LNCAP (cell line): ENCODE results near the gene OR51A7.

Source experiments
- TF ChIP-seq, protein P1 (sequence below): fragments of 450-650 bp; IDR thresholded peaks from 2 replicates; pipeline ENCODE4 v1.5.1; 2017; ENCODE audit warnings: mild to moderate bottlenecking

OR51A7 gene

GRCh38 chr11:4884361-4884760, 19.2 kb upstream of the OR51A7 start:
- TF ChIP-seq, protein P1, sequence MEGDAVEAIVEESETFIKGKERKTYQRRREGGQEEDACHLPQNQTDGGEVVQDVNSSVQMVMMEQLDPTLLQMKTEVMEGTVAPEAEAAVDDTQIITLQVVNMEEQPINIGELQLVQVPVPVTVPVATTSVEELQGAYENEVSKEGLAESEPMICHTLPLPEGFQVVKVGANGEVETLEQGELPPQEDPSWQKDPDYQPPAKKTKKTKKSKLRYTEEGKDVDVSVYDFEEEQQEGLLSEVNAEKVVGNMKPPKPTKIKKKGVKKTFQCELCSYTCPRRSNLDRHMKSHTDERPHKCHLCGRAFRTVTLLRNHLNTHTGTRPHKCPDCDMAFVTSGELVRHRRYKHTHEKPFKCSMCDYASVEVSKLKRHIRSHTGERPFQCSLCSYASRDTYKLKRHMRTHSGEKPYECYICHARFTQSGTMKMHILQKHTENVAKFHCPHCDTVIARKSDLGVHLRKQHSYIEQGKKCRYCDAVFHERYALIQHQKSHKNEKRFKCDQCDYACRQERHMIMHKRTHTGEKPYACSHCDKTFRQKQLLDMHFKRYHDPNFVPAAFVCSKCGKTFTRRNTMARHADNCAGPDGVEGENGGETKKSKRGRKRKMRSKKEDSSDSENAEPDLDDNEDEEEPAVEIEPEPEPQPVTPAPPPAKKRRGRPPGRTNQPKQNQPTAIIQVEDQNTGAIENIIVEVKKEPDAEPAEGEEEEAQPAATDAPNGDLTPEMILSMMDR, result no peak

- TF ChIP-seq, protein P1, result no peak
Observed at GRCh38 chr11:4886186-4886585, 17.4 kb upstream of the OR51A7 start.

GRCh38 chr11:4887591-4887990, 16.0 kb upstream of the OR51A7 start:
- TF ChIP-seq, protein P1, result no peak

GRCh38 chr11:4890279-4890678, 13.3 kb upstream of the OR51A7 start:
- TF ChIP-seq, protein P1, result no peak

- TF ChIP-seq, protein P1, result no peak
Observed at GRCh38 chr11:4891996-4892640, 11.5 kb upstream of the OR51A7 start.

DNA sequence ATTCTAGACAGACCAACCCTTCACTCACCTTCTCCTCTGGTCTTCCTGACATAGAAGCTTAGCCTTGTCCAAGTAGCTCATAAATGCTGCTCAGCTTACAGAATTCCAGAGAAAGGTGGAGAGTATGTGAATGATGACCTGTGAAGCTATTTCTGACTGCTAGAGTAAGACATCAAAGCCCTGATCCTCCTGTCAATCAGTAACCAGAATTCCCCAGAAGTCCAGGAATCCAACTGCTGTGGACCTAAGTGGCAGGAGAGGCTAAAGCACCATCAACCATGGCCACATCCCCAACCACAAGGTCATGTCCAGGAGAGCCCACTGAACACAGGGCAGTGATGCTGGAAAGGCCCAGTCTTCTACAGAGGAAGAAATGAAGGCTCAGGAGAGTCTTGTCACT, 13.0 kb downstream of the OR51A7 start:
- TF ChIP-seq, protein P1, result no peak

GRCh38 chr11:4919250-4919649, 15.7 kb downstream of the OR51A7 start, which contains the start of gene OR51G2:
OR51G2 (minus strand) TSS chr11:4919350; CDS start chr11:4915663, 3,687 bp downstream.
- TF ChIP-seq, protein P1, result no peak

- TF ChIP-seq, protein P1, result no peak
Observed at GRCh38 chr11:4921796-4922195, 18.2 kb downstream of the OR51A7 start.
